Activated CD4-positive, alpha-beta T cell treated with anti-CD3 and anti-CD28 coated beads, Interleukin-2, amount 10 ng/mL, durations not matched to agents 7 days and 5 days (primary cell): ENCODE data around the gene TPRA1. TPM values are rescaled to one million over a fixed set of nuclear protein-coding genes. Genes with fewer than 3 reads are reported as not detected.

Experiments
- microRNA-seq: library from miRNA; unstranded; fragments of <30 nt; microRNA quantifications from one replicate; pipeline ENCODE4 v1.2.0, GENCODE V29; 2021; ENCODE audit warnings: borderline microRNAs expressed, borderline replicate concordance
- total RNA-seq, 2 experiments: library from RNA; stranded (reverse); gene quantifications; one replicate each; pipeline ENCODE4 v1.2.3, GENCODE V29; 2021

Gene TPRA1
- total RNA-seq, 2 experiments from 2014 or later: 27.1 to 30.6 TPM

Small RNA genes within 50 kb of the gene (microRNA-seq; reads per million reads assigned to microRNA genes)
- gene MIR6825 (not detected), gene MIR7976 (3.0 reads per million, percentile 15 among the genes with 10 or more reads in this experiment)

Other genes starting within 250 kb of the TPRA1 start
- 100 to 1,000 TPM; 127 to 131 TPM for gene MCM2, start 7.7 kb upstream of the TPRA1 start, total RNA-seq
- 1 to 10 TPM; 2.7 to 2.9 TPM for gene PODXL2, start 38.5 kb upstream of the TPRA1 start, total RNA-seq
- 10 to 100 TPM; 24.3 to 29.5 TPM for gene ABTB1, start 82.2 kb upstream of the TPRA1 start, total RNA-seq
- under 1 TPM; 0.10 to 0.25 TPM for gene MGLL, start 231.8 kb upstream of the TPRA1 start, total RNA-seq